Endothelial cell of umbilical vein (primary cell): Measurements from ENCODE around the gene CDK19. TPM values are rescaled to one million over a fixed set of nuclear protein-coding genes. Genes with fewer than 3 reads are reported as not detected.

Experiments
- BruUV-seq: library from RNA; stranded (reverse); fragments of 400-500 nt; replicated peaks from 2 replicates; lab custom pipeline; 2021; lab: Mats Ljungman, UMichigan
- CTCF ChIA-PET: fragments of 300-600, 350-600 bp; sonication (Branson Sonifier 250); formaldehyde crosslinking; loops from one replicate; lab custom pipeline; 2021; ENCODE audit warnings: antibody characterized with exemption, inconsistent platforms; lab: Charles Lee
- POLR2A ChIA-PET: fragments of 300-600, 350-600 bp; sonication (Branson Sonifier 250); formaldehyde crosslinking; loops from one replicate; lab custom pipeline; 2021; ENCODE audit warnings: antibody characterized with exemption, inconsistent platforms; lab: Charles Lee
- DNase-seq: peaks from one replicate; pipeline ENCODE4 v3.0.0-alpha.2; 2011; ENCODE audit warnings: low read depth, low spot score
- FAIRE-seq: peaks from 2 replicates; lab custom pipeline; 2011; peaks lifted over from hg19 to GRCh38; lab: Jason Lieb, UNC
- H2AFZ ChIP-seq: 2 replicates; pipeline ENCODE4 v1.6.0; 2012; ENCODE audit warnings: low read depth, low read length, control low read depth, inconsistent platforms
- H3K27ac ChIP-seq: 2 replicates; pipeline ENCODE4 v1.5.1; 2011; ENCODE audit warnings: low read depth, mild to moderate bottlenecking, control low read depth, low read length, moderate library complexity; ENCODE audit not compliant: insufficient read depth
- H3K27me3 ChIP-seq, 2 experiments: 2 replicates each; pipeline versions ENCODE4 v1.6.0 to v1.6.1; 2011; ENCODE audit warnings: low read length in 2 of 2, mixed read lengths in 1 of 2; ENCODE audit not compliant: control insufficient read depth in 2 of 2, insufficient read depth in 2 of 2
- H3K36me3 ChIP-seq, 2 experiments: 2 replicates in 1 of 2; 3 replicates in 1 of 2; pipeline ENCODE4 v1.5.1; 2011; ENCODE audit warnings: low read length in 2 of 2, mild to moderate bottlenecking in 1 of 2, moderate library complexity in 1 of 2; ENCODE audit not compliant: control insufficient read depth in 2 of 2, insufficient read depth in 2 of 2; ENCODE audit errors: extremely low read depth in 1 of 2
- H3K4me1 ChIP-seq: 3 replicates; pipeline ENCODE4 v1.5.1; 2011; ENCODE audit warnings: mild to moderate bottlenecking, low read length; ENCODE audit not compliant: control insufficient read depth, insufficient read depth; ENCODE audit errors: extremely low read depth
- H3K4me2 ChIP-seq: 2 replicates; pipeline ENCODE4 v1.6.1; 2011; ENCODE audit warnings: low read length, control low read depth, mixed read lengths; ENCODE audit not compliant: insufficient read depth
- H3K4me3 ChIP-seq, 3 experiments: fragments of 200-600 bp in 1 of 3; sonication (generic), shearing (Covaris generic) in 1 of 3; replicated peaks in 1 of 3; 2 replicates each; pipeline ENCODE4 v1.5.1; 2011 to 2016; ENCODE audit warnings: control low read depth in 3 of 3, low read length in 3 of 3, mild to moderate bottlenecking in 2 of 3, inconsistent platforms in 1 of 3, low read depth in 1 of 3, moderate library complexity in 1 of 3; ENCODE audit not compliant: insufficient read depth in 1 of 3
- H3K79me2 ChIP-seq: 2 replicates; pipeline ENCODE4 v1.6.0; 2012; ENCODE audit warnings: low read length, inconsistent platforms; ENCODE audit not compliant: control insufficient read depth, insufficient read depth
- H3K9ac ChIP-seq: replicated peaks from 2 replicates; pipeline ENCODE3; 2011; ENCODE audit warnings: low read length, control low read depth; ENCODE audit not compliant: insufficient read depth; ENCODE audit errors: extremely low read depth
- H3K9me1 ChIP-seq: replicated peaks from 3 replicates; pipeline ENCODE4 v1.6.0; 2011; ENCODE audit warnings: mild to moderate bottlenecking, low read length; ENCODE audit not compliant: control insufficient read depth, insufficient read depth; ENCODE audit errors: extremely low read depth
- H3K9me3 ChIP-seq: replicated peaks from 2 replicates; pipeline ENCODE4 v1.5.1; 2012; ENCODE audit warnings: low read length, inconsistent platforms; ENCODE audit not compliant: control insufficient read depth, insufficient read depth
- H4K20me1 ChIP-seq: replicated peaks from 2 replicates; pipeline ENCODE3; 2011; ENCODE audit warnings: mild to moderate bottlenecking, low read length; ENCODE audit not compliant: control insufficient read depth, insufficient read depth; ENCODE audit errors: extremely low read depth
- FOS ChIP-seq: IDR thresholded peaks from 2 replicates; pipeline ENCODE4 v1.6.1; 2011; ENCODE audit warnings: mild to moderate bottlenecking, low read length, moderate library complexity, borderline replicate concordance; ENCODE audit not compliant: insufficient read depth
- GATA2 ChIP-seq: IDR thresholded peaks from 2 replicates; pipeline ENCODE4 v1.7.0; 2011; ENCODE audit warnings: low read depth, mild to moderate bottlenecking, moderate library complexity, mixed read lengths, low read length; ENCODE audit not compliant: insufficient read length, insufficient read depth
- JUN ChIP-seq: IDR thresholded peaks from 2 replicates; pipeline ENCODE4 v1.6.1; 2011; ENCODE audit warnings: borderline replicate concordance, low read depth; ENCODE audit not compliant: insufficient read length, insufficient read depth
- MAX ChIP-seq: IDR thresholded peaks from 2 replicates; pipeline ENCODE4 v1.6.1; 2011; ENCODE audit not compliant: insufficient read depth, insufficient read length
- POLR2AphosphoS5 ChIP-seq: IDR thresholded peaks from 2 replicates; pipeline ENCODE4 v1.6.1; 2012; ENCODE audit warnings: low read depth, mild to moderate bottlenecking, control low read depth, low read length, moderate library complexity; ENCODE audit not compliant: insufficient read depth
- dilution Hi-C: fragments of 300-500 bp; cut with MboI; formaldehyde crosslinking; loops from one replicate; pipeline ENCODE4 v1.15.0; 2019; ENCODE audit warnings: low sequenced_read_pairs; ENCODE audit not compliant: extremely low pct_ligation_motif_present
- intact Hi-C: fragments of 100-400 bp; cut with micrococcal nuclease; formaldehyde crosslinking; loops from one replicate; pipeline ENCODE4 v1.10.0; 2022
- polyA plus RNA-seq, 4 experiments: library from polyadenylated mRNA; depleted of rRNA in 3 of 4; stranded (reverse) in 3 of 4; unstranded in 1 of 4; fragments of >200 nt; gene quantifications; 2 replicates each; pipeline versions ENCODE4 v1.2.1 to v1.2.3, GENCODE V29; 2011 to 2012; ENCODE audit warnings: missing spikeins in 1 of 4
- total RNA-seq: library from RNA; stranded (reverse); gene quantifications from 2 replicates; pipeline ENCODE4 v1.2.3, GENCODE V29; 2021
- TF ChIP-seq, protein P1 (sequence below), 2 donors: IDR thresholded peaks; 1 replicate in 1 of 2; 2 replicates in 1 of 2; pipeline ENCODE4 v1.5.1; 2011; ENCODE audit warnings: low read length in 2 of 2, mild to moderate bottlenecking in 2 of 2, moderate library complexity in 2 of 2, control low read depth in 1 of 2, inconsistent platforms in 1 of 2, low read depth in 1 of 2; ENCODE audit not compliant: insufficient read depth in 1 of 2; ENCODE audit errors: extremely low read depth in 1 of 2

CDK19 gene
- total and polyA plus RNA-seq, 2 donors (not counting 3 experiments of a cell fraction or from before 2014, with no cell fraction given), result 4.6 to 12.1 TPM

GRCh38 chr6:110699780-110700179 lies 115.5 kb downstream of the CDK19 start:
- FAIRE-seq, result no peak
- dilution Hi-C loops (no loop called here), intact Hi-C loops (no loop called here)
- ChIA-PET CTCF (interaction anchor here (1.0 to 1.4 kb wide), 3 partner anchors 10 to 21 kb away, joined by 3 to 7 read pairs (median 4); no protein-coding TSS in a partner anchor), POLR2A (no interaction called here)
- Histone ChIP-seq H3K79me2 (no peaks in the 10 kb centered on the region), H3K4me1 (no peaks in the 10 kb centered on the region), H3K27me3 (no peaks in the 10 kb centered on the region), H3K27ac (no peak overlapping the region), H2AFZ (no peak overlapping the region), H3K9ac (no peak overlapping the region), H3K9me3 (no peaks in the 10 kb centered on the region), H3K36me3 (no peaks in the 10 kb centered on the region), H3K9me1 (no peaks in the 10 kb centered on the region), H4K20me1 (no peaks in the 10 kb centered on the region), H3K4me2 (no peak overlapping the region), H3K4me3 (no peak overlapping the region)
- DNase-seq, result no peak
- TF ChIP-seq FOS (no peak), GATA2 (no peak), POLR2AphosphoS5 (no peak), MAX (no peak), JUN (no peak)
- TF ChIP-seq, protein P1, sequence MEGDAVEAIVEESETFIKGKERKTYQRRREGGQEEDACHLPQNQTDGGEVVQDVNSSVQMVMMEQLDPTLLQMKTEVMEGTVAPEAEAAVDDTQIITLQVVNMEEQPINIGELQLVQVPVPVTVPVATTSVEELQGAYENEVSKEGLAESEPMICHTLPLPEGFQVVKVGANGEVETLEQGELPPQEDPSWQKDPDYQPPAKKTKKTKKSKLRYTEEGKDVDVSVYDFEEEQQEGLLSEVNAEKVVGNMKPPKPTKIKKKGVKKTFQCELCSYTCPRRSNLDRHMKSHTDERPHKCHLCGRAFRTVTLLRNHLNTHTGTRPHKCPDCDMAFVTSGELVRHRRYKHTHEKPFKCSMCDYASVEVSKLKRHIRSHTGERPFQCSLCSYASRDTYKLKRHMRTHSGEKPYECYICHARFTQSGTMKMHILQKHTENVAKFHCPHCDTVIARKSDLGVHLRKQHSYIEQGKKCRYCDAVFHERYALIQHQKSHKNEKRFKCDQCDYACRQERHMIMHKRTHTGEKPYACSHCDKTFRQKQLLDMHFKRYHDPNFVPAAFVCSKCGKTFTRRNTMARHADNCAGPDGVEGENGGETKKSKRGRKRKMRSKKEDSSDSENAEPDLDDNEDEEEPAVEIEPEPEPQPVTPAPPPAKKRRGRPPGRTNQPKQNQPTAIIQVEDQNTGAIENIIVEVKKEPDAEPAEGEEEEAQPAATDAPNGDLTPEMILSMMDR (IDR thresholded peaks at IDR 0.05; ENCODE audit: extremely low read depth in 1 of 2, insufficient read depth in 1 of 2, low read depth in 1 of 2, low read length in 2 of 2), result no peak
- no TSS peak for BruUV-seq
